Activated B cell treated with CpG ODN at 0.5 μM for 24 hours (primary cell): ENCODE data around the gene HHAT. TPM values are rescaled to one million over a fixed set of nuclear protein-coding genes. Genes with fewer than 3 reads are reported as not detected.

ENCODE experiments used
- ATAC-seq: fragments of 200-7000 bp; cut with Tn5 transposase; one replicate; pipeline ENCODE4 v1.10.0; 2021; ENCODE audit warnings: low read depth, mild to moderate bottlenecking, moderate library complexity
- CTCF ChIA-PET: fragments of 350-600 bp; sonication (Branson Sonifier 250); formaldehyde crosslinking; loops from one replicate; lab custom pipeline; 2021; ENCODE audit warnings: antibody characterized with exemption; lab: Charles Lee
- POLR2A ChIA-PET: fragments of 350-600 bp; sonication (Branson Sonifier 250); formaldehyde crosslinking; loops from one replicate; lab custom pipeline; 2021; ENCODE audit warnings: antibody characterized with exemption; lab: Charles Lee
- DNase-seq: peaks from one replicate; pipeline ENCODE4 v3.0.0; 2022
- H3K27ac Mint-ChIP-seq: one replicate; pipeline ENCODE4 v1.8.0; 2020; ENCODE audit warnings: mixed read lengths
- H3K27me3 Mint-ChIP-seq: one replicate; pipeline ENCODE4 v1.8.0; 2021; ENCODE audit warnings: mixed read lengths
- H3K36me3 Mint-ChIP-seq: one replicate; pipeline ENCODE4 v1.8.0; 2021; ENCODE audit warnings: low read depth, mixed read lengths
- H3K4me1 Mint-ChIP-seq: one replicate; pipeline ENCODE4 v1.8.0; 2021; ENCODE audit warnings: mixed read lengths
- H3K4me3 Mint-ChIP-seq: one replicate; pipeline ENCODE4 v1.8.0; 2020; ENCODE audit warnings: mild to moderate bottlenecking, mixed read lengths
- H3K9me3 Mint-ChIP-seq: one replicate; pipeline ENCODE4 v1.8.0; 2020; ENCODE audit warnings: mixed read lengths
- intact Hi-C: fragments of 100-400 bp; cut with micrococcal nuclease; formaldehyde crosslinking; loops from one replicate; pipeline ENCODE4 v1.15.1; 2024
- total RNA-seq: library from RNA; stranded (reverse); gene quantifications from 2 replicates; pipeline ENCODE4 v1.2.3, GENCODE V29; 2022
- TF ChIP-seq, protein P1 (sequence below): fragments of 200-600 bp; IDR thresholded peaks from one replicate; pipeline ENCODE4 v1.8.0; 2022; ENCODE audit warnings: antibody characterized with exemption, mild to moderate bottlenecking

HHAT gene
- total RNA-seq, 1 donor from 2014 or later, result 8.5 TPM

DNA sequence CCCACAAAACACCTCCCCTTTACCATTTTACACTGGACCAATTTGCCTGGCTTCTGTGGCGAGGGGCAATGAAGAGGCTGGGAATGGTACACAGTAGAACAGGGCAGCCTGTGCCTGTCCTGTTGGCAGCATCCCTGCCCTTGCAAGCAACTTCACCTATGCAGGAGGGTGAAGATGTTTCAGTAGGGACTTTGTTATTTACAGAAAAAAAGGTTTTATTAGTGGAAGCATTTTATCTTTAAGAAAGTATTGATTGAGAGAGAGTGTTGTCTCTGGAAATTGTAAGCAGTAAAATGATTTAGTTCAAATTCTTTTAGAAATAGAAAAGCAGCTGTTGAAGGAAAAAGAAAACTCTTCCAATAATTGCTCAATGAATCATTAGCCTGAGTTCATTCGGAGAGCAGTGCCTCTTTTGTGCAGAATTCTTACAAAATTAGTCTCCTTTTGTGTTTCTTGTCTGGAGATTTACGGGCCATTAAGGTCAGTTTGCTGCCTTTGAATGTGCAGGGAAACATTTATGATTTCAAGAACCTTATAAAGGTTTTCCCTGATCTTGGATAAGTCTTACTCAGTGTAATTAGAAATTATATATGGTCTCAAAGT, 49.1 kb downstream of the HHAT start:
- POLR2A ChIA-PET, result no interaction called here

DNA sequence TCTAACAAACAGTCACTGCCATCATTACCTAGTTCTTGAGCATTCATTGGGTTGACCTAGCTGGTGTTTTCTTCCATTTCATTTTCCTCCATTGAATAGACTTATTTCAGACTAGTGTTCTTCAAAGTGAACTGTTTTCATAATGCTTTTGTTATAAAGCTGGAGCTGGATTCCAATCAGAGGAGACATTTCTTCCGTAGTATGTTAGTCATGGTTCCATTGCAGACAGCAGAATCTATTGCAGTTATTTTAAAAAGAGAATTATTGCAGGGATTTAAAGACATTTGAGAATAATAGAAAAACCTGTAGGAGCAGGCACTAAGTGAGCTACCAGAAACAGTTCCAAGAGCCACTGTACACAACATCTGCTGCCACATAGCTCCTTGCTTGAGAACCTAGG, 50.0 kb downstream of the HHAT start:
- Mint-ChIP-seq H3K4me1 (peaks cover 5% of the 10 kb centered on the region), H3K27me3 (no peaks in the 10 kb centered on the region), H3K27ac (no peak overlapping the region), H3K36me3 (no peaks in the 10 kb centered on the region), H3K4me3 (no peak overlapping the region), H3K9me3 (no peaks in the 10 kb centered on the region)
- DNase-seq (no peak), ATAC-seq (no peak)
- TF ChIP-seq, protein P1, sequence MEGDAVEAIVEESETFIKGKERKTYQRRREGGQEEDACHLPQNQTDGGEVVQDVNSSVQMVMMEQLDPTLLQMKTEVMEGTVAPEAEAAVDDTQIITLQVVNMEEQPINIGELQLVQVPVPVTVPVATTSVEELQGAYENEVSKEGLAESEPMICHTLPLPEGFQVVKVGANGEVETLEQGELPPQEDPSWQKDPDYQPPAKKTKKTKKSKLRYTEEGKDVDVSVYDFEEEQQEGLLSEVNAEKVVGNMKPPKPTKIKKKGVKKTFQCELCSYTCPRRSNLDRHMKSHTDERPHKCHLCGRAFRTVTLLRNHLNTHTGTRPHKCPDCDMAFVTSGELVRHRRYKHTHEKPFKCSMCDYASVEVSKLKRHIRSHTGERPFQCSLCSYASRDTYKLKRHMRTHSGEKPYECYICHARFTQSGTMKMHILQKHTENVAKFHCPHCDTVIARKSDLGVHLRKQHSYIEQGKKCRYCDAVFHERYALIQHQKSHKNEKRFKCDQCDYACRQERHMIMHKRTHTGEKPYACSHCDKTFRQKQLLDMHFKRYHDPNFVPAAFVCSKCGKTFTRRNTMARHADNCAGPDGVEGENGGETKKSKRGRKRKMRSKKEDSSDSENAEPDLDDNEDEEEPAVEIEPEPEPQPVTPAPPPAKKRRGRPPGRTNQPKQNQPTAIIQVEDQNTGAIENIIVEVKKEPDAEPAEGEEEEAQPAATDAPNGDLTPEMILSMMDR, result no peak
- intact Hi-C loops, result no loop called here
- ChIA-PET POLR2A (no interaction called here), CTCF (no interaction called here)

More for the DNA sequence above, 49.1 kb downstream of the HHAT start:
- TF ChIP-seq, protein P1, result no peak
- CTCF ChIA-PET, result no interaction called here
- Mint-ChIP-seq H3K27ac (no peak overlapping the region), H3K9me3 (no peaks in the 10 kb centered on the region), H3K27me3 (no peaks in the 10 kb centered on the region), H3K36me3 (no peaks in the 10 kb centered on the region), H3K4me3 (no peak overlapping the region), H3K4me1 (peaks cover 5% of the 10 kb centered on the region)
- ATAC-seq (no peak), DNase-seq (no peak)
- intact Hi-C loops, result no loop called here

DNA sequence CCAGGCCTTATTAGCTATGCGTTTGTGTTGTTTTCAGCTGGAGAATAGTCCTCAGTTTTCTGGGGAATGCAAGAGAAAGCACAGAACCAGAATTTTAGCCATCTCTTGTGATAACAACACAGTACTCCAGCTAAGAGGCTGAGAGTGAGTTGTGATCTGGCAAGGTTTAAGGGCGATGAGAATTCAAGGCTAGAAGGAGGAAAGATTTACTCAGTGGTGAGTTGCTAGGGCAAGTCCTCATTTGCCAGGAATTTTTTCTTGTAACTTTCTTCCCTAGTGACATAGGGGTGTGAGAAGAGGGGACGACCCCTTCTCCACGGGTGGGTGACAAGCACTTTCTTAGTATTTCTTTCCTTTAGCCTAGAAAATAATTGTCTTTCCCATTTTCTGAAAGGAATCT, 53.2 kb downstream of the HHAT start:
- ChIA-PET POLR2A (no interaction called here), CTCF (interaction anchor here (1.4 kb wide), 1 partner anchor 18 kb away, joined by 3 read pairs; no protein-coding TSS in a partner anchor)
- Mint-ChIP-seq H3K4me1 (no peaks in the 10 kb centered on the region), H3K27me3 (no peaks in the 10 kb centered on the region), H3K36me3 (no peaks in the 10 kb centered on the region), H3K4me3 (no peak overlapping the region), H3K27ac (no peak overlapping the region), H3K9me3 (no peaks in the 10 kb centered on the region)
- ATAC-seq, result no peak
- TF ChIP-seq, protein P1, result no peak
- intact Hi-C loops, result no loop called here
- DNase-seq, result no peak

DNA sequence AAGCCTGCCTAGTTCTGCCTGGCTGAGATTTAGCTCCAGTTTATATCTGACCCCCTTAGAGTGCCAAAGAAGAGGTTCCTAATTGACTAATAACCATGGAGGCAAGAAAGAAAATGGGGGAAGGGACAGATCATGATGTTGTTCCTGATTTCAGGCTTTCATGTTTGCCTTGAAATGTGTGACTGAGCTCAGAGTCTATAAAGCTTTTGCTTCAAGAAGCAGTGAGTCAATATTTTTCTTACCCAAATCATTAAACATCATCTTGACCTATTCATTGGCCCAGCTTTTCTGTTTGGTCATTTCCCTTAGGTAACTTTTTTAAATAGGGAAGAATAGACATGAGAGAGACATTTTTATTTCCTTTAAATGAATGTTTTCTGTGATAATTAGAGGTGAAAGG, 55.9 kb downstream of the HHAT start:
- Mint-ChIP-seq H3K27me3 (no peaks in the 10 kb centered on the region), H3K4me1 (no peaks in the 10 kb centered on the region), H3K9me3 (no peaks in the 10 kb centered on the region), H3K27ac (no peak overlapping the region), H3K4me3 (no peak overlapping the region), H3K36me3 (peaks cover 9% of the 10 kb centered on the region)
- TF ChIP-seq, protein P1, result no peak
- DNase-seq, result no peak
- ChIA-PET CTCF (interaction anchor here (1.8 kb wide), 1 partner anchor 11 kb away, joined by 6 read pairs; no protein-coding TSS in a partner anchor), POLR2A (interaction anchor here (1.3 to 1.8 kb wide), 2 partner anchors 10 to 42 kb away, joined by 3 to 5 read pairs; no protein-coding TSS in a partner anchor)
- ATAC-seq, result no peak
- intact Hi-C loops, result no loop called here

DNA sequence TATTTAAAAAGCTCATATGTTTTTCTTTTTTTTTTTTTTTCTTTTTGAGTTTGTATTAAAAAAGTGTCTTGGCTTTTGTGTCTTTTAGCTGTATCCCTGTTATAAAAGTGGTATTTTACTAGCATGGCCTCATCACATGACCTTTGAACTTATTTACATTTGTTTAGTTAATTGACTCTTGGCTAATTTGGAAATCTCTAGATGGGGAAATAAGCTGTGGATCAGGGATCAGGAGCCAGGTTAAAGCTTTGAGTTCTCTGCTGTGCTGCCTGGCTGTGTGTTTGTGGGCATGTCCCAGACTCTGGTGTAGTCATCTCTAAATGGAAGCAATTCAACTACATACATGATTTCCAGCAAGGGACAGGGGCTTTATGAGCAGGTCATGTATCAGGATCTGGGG, 56.5 kb downstream of the HHAT start:
- ChIA-PET POLR2A (interaction anchor here (1.8 kb wide), 1 partner anchor 11 kb away, joined by 5 read pairs; no protein-coding TSS in a partner anchor), CTCF (interaction anchor here (0.7 to 1.8 kb wide), 2 partner anchors 11 to 1516 kb away, joined by 3 to 6 read pairs; no protein-coding TSS in a partner anchor)
- H3K27me3 Mint-ChIP-seq, result no peaks in the 10 kb centered on the region
- no peak overlapping the region for H3K4me3 Mint-ChIP-seq
- no peaks in the 10 kb centered on the region for H3K4me1 Mint-ChIP-seq
- intact Hi-C loops, result no loop called here
- no peaks in the 10 kb centered on the region for H3K9me3 Mint-ChIP-seq
- ATAC-seq (no peak), DNase-seq (no peak)
- H3K27ac Mint-ChIP-seq, result no peak overlapping the region
- H3K36me3 Mint-ChIP-seq, result peaks cover 12% of the 10 kb centered on the region
- TF ChIP-seq, protein P1, result no peak
